Naive B cell (primary cell): ENCODE results near the gene TSPAN5. TPM values are rescaled to one million over a fixed set of nuclear protein-coding genes. Genes with fewer than 3 reads are reported as not detected.
A peak's percentile ranks its signal among the peaks of the same experiment; 100 is the strongest.

ENCODE experiments used
- ATAC-seq, 2 donors: fragments of 150-1000 bp; cut with Tn5 transposase; 2 replicates each; pipeline ENCODE4 v1.10.0; 2021; ENCODE audit warnings: low read depth in 2 of 2, mild to moderate bottlenecking in 2 of 2, moderate library complexity in 2 of 2
- DNase-seq: peaks from one replicate; pipeline ENCODE4 v3.0.0; 2022
- H3K27ac Mint-ChIP-seq, 6 donors: one replicate each; pipeline ENCODE4 v1.8.0; 2020 to 2022; ENCODE audit warnings: mild to moderate bottlenecking in 6 of 6, mixed read lengths in 6 of 6, moderate library complexity in 5 of 6, inconsistent platforms in 2 of 6
- H3K27me3 Mint-ChIP-seq, 3 donors: one replicate each; pipeline ENCODE4 v1.8.0; 2021 to 2022; ENCODE audit warnings: mixed read lengths in 3 of 3, mild to moderate bottlenecking in 1 of 3
- H3K36me3 Mint-ChIP-seq, 2 donors: one replicate each; pipeline ENCODE4 v1.8.0; 2020 to 2022; ENCODE audit warnings: mixed read lengths in 2 of 2, inconsistent platforms in 1 of 2, mild to moderate bottlenecking in 1 of 2
- H3K4me1 Mint-ChIP-seq, 3 donors: one replicate each; pipeline ENCODE4 v1.8.0; 2020 to 2022; ENCODE audit warnings: mixed read lengths in 3 of 3, inconsistent platforms in 1 of 3, mild to moderate bottlenecking in 1 of 3, moderate library complexity in 1 of 3
- H3K4me3 Mint-ChIP-seq, 8 donors: one replicate each; pipeline ENCODE4 v1.8.0; 2020 to 2022; ENCODE audit warnings: mild to moderate bottlenecking in 8 of 8, mixed read lengths in 8 of 8, moderate library complexity in 8 of 8, inconsistent platforms in 2 of 8
- H3K9me3 Mint-ChIP-seq, 7 donors: one replicate each; pipeline ENCODE4 v1.8.0; 2020 to 2022; ENCODE audit warnings: mixed read lengths in 7 of 7, mild to moderate bottlenecking in 5 of 7, inconsistent platforms in 2 of 7, moderate library complexity in 1 of 7
- polyA plus RNA-seq, 6 donors: library from polyadenylated mRNA; unstranded; fragments of 300-500 nt; fragmentation: Illumina TruSeq; gene quantifications; one replicate each; pipeline ENCODE4 v1.2.3, GENCODE V29; 2021; ENCODE audit warnings: low read depth in 6 of 6

Gene TSPAN5
- polyA plus RNA-seq, 6 donors from 2014 or later = 3.9 to 10.2 (median 8.8) TPM

DNA sequence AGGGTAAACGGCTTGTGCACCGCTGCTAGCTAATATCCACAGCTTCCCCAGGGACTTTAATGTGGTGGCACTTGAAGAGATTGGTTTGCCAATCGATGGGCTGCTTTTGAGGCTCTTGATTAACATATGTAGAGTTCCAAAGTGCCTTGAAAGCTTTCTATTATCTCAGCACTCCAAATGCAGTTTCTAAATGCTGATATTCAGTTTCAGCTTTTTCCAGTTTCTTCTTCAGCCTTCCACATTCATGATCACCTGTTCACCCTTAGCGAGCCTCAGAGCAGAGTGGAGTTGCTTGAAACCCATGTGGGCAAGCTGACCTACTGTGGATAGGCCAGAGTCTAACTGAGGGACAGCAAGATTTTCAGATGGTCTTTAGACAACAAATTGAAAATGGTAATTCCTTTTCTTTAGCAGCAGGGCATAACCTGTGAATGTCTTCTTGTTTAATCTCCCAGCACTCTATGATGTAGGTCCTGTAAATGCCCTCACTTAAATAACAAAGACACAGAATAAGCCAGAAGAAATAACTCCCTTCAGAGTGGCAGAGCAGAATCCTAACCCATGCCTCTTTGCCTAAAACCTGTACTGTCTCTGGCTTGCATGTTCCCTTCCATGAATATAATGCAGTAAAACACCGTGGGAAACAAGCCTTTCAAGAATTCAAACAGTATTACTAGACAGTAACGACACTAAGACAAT is 99.8 kb downstream of the TSPAN5 start:
- Mint-ChIP-seq H3K27me3 (no peaks in the 10 kb centered on the region), H3K4me1 (peaks cover 0 to 3% (median 0%) of the 10 kb centered on the region in 3 donors), H3K27ac (peak overlapping the region in 1 of 6 donors; percentile 13), H3K4me3 (no peak overlapping the region), H3K9me3 (peaks cover 0 to 9% (median 0%) of the 10 kb centered on the region in 7 donors), H3K36me3 (peaks cover 0 to 12% of the 10 kb centered on the region in 2 donors)
- ATAC-seq = no peak
- DNase-seq = no peak

- H3K4me3 Mint-ChIP-seq = no peak overlapping the region
- no peaks in the 10 kb centered on the region for H3K27me3 Mint-ChIP-seq
- H3K36me3 Mint-ChIP-seq = peaks cover 0 to 11% of the 10 kb centered on the region in 2 donors
- no peak overlapping the region for H3K27ac Mint-ChIP-seq
- DNase-seq (no peak), ATAC-seq (no peak)
- peaks cover 0 to 9% (median 0%) of the 10 kb centered on the region in 7 donors for H3K9me3 Mint-ChIP-seq
- peaks cover 0 to 3% (median 0%) of the 10 kb centered on the region in 3 donors for H3K4me1 Mint-ChIP-seq
These were observed 101.1 kb downstream of the TSPAN5 start for GRCh38 chr4:98557194-98557892.

- Mint-ChIP-seq H3K27me3 (no peaks in the 10 kb centered on the region), H3K4me3 (no peak overlapping the region), H3K36me3 (peaks cover 0 to 10% of the 10 kb centered on the region in 2 donors), H3K9me3 (peaks cover 0 to 5% (median 0%) of the 10 kb centered on the region in 7 donors), H3K27ac (no peak overlapping the region), H3K4me1 (no peaks in the 10 kb centered on the region)
- ATAC-seq (no peak), DNase-seq (no peak)
These were observed 102.0 kb downstream of the TSPAN5 start for GRCh38 chr4:98556451-98556850.

- peak overlapping the region in 1 of 6 donors; percentile 44 for H3K27ac Mint-ChIP-seq
- H3K36me3 Mint-ChIP-seq = peaks cover 0 to 8% of the 10 kb centered on the region in 2 donors
- H3K4me1 Mint-ChIP-seq = no peaks in the 10 kb centered on the region
These were observed 102.5 kb downstream of the TSPAN5 start for GRCh38 chr4:98555798-98556445.

GRCh38 chr4:98546910-98547594 is 111.4 kb downstream of the TSPAN5 start:
- H3K4me1 Mint-ChIP-seq = peaks cover 0 to 9% (median 3%) of the 10 kb centered on the region in 3 donors
- no peak overlapping the region for H3K4me3 Mint-ChIP-seq
- H3K27me3 Mint-ChIP-seq = no peaks in the 10 kb centered on the region
- peaks cover 0 to 10% (median 5%) of the 10 kb centered on the region in 7 donors for H3K9me3 Mint-ChIP-seq
- H3K36me3 Mint-ChIP-seq = peaks cover 5 to 7% of the 10 kb centered on the region in 2 donors
- H3K27ac Mint-ChIP-seq = peak overlapping the region in 1 of 6 donors; percentile 49
- DNase-seq (no peak), ATAC-seq (no peak)

More at GRCh38 chr4:98555798-98556445, 102.5 kb downstream of the TSPAN5 start:
- no peak for ATAC-seq
- DNase-seq = no peak
- H3K9me3 Mint-ChIP-seq = peaks cover 0 to 5% (median 0%) of the 10 kb centered on the region in 7 donors
- H3K27me3 Mint-ChIP-seq = no peaks in the 10 kb centered on the region
- H3K4me3 Mint-ChIP-seq = no peak overlapping the region

GRCh38 chr4:98544818-98545414 is 113.5 kb downstream of the TSPAN5 start:
- H3K36me3 Mint-ChIP-seq = peaks cover 0 to 7% of the 10 kb centered on the region in 2 donors
- DNase-seq (no peak), ATAC-seq (no peak)
- H3K4me1 Mint-ChIP-seq = peaks cover 0 to 9% (median 3%) of the 10 kb centered on the region in 3 donors
- peak overlapping the region in 1 of 8 donors; percentile 16 for H3K4me3 Mint-ChIP-seq
- no peaks in the 10 kb centered on the region for H3K27me3 Mint-ChIP-seq
- peak overlapping the region in 3 of 6 donors; percentile 9 to 24 (median 13) for H3K27ac Mint-ChIP-seq
- peaks cover 0 to 2% (median 0%) of the 10 kb centered on the region in 7 donors for H3K9me3 Mint-ChIP-seq

GRCh38 chr4:98544141-98544817 is 114.1 kb downstream of the TSPAN5 start:
- Mint-ChIP-seq H3K4me1 (peaks cover 0 to 9% (median 3%) of the 10 kb centered on the region in 3 donors), H3K36me3 (peaks cover 0 to 7% of the 10 kb centered on the region in 2 donors), H3K27me3 (no peaks in the 10 kb centered on the region), H3K4me3 (peak overlapping the region in 1 of 8 donors; percentile 18), H3K27ac (peak overlapping the region in 2 of 6 donors; percentile 13 to 24), H3K9me3 (no peaks in the 10 kb centered on the region)
- ATAC-seq = no peak
- no peak for DNase-seq

DNA sequence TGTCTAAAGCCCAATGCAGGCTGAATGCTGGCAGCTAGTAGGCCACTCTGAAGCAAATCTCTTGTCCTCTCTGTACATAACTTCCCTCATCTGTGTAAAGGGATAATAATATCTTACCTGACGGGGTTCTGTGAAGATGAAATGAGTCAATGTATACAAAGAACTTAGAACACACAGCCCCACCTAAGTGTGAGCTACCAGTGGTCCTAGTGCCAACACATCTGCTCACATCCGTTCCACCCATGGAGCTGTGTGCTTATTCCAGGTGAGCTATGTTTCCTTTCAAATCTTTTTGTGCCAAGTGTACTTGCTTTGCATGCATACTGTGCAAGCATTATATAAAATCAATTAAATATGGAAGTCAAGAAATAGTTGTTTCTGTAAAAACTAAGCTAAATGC is 116.4 kb downstream of the TSPAN5 start:
- no peak overlapping the region for H3K4me3 Mint-ChIP-seq
- DNase-seq = no peak
- peak overlapping the region in 2 of 6 donors; percentile 7 to 59 for H3K27ac Mint-ChIP-seq
- H3K9me3 Mint-ChIP-seq = no peaks in the 10 kb centered on the region
- H3K36me3 Mint-ChIP-seq = peaks cover 0 to 7% of the 10 kb centered on the region in 2 donors
- no peak for ATAC-seq
- peaks cover 0 to 9% (median 3%) of the 10 kb centered on the region in 3 donors for H3K4me1 Mint-ChIP-seq
- no peaks in the 10 kb centered on the region for H3K27me3 Mint-ChIP-seq

- H3K9me3 Mint-ChIP-seq = no peaks in the 10 kb centered on the region
- no peak for ATAC-seq
- H3K27me3 Mint-ChIP-seq = no peaks in the 10 kb centered on the region
- no peak for DNase-seq
- no peak overlapping the region for H3K4me3 Mint-ChIP-seq
- peaks cover 0 to 7% of the 10 kb centered on the region in 2 donors for H3K36me3 Mint-ChIP-seq
- H3K4me1 Mint-ChIP-seq = peaks cover 0 to 9% (median 3%) of the 10 kb centered on the region in 3 donors
- peak overlapping the region in 2 of 6 donors; percentile 27 to 57 for H3K27ac Mint-ChIP-seq
These were observed 117.6 kb downstream of the TSPAN5 start for GRCh38 chr4:98540803-98541202.

- H3K9me3 Mint-ChIP-seq = peaks cover 0 to 3% (median 0%) of the 10 kb centered on the region in 7 donors
- no peak for DNase-seq
- peaks cover 0 to 3% (median 1%) of the 10 kb centered on the region in 3 donors for H3K4me1 Mint-ChIP-seq
- no peak overlapping the region for H3K4me3 Mint-ChIP-seq
- no peak for ATAC-seq
- no peaks in the 10 kb centered on the region for H3K27me3 Mint-ChIP-seq
- no peak overlapping the region for H3K27ac Mint-ChIP-seq
- peaks cover 0 to 6% of the 10 kb centered on the region in 2 donors for H3K36me3 Mint-ChIP-seq
These were observed 118.7 kb downstream of the TSPAN5 start for GRCh38 chr4:98539741-98540140.

DNA sequence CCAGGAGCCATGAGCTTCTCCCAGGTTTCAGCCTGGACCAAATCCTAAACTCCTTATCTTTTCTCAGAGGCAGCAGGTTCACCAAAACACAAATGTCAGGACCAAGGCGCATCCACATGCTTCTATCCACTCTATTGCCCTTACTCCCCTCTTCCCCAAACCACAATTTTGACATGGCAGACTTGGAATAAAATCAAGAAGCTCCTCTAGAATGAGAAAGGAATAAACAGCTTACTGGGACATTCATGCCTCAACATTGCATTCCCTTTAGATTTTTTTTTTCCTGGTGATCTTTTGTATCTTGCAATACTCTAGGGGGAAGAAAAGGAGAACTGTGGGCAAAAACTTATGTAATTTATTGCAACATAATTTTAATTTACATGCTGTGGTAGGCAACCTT is 119.1 kb downstream of the TSPAN5 start:
- H3K4me3 Mint-ChIP-seq = no peak overlapping the region
- H3K27ac Mint-ChIP-seq = peak overlapping the region in 2 of 6 donors; percentile 1 to 69
- peaks cover 0 to 2% of the 10 kb centered on the region in 2 donors for H3K36me3 Mint-ChIP-seq
- DNase-seq (no peak), ATAC-seq (no peak)
- H3K9me3 Mint-ChIP-seq = peaks cover 0 to 3% (median 0%) of the 10 kb centered on the region in 7 donors
- peaks cover 0 to under 1% (median 0%) of the 10 kb centered on the region in 3 donors for H3K4me1 Mint-ChIP-seq
- H3K27me3 Mint-ChIP-seq = no peaks in the 10 kb centered on the region

- Mint-ChIP-seq H3K36me3 (no peaks in the 10 kb centered on the region), H3K9me3 (peaks cover 0 to 5% (median 4%) of the 10 kb centered on the region in 7 donors), H3K4me1 (no peaks in the 10 kb centered on the region), H3K4me3 (no peak overlapping the region), H3K27ac (no peak overlapping the region), H3K27me3 (no peaks in the 10 kb centered on the region)
- ATAC-seq (no peak), DNase-seq (no peak)
These were observed 121.8 kb downstream of the TSPAN5 start for GRCh38 chr4:98536631-98537030.
